Heart right ventricle (tissue), 16 donors: ENCODE measurements around the gene BTBD9. TPM values are rescaled to one million over a fixed set of nuclear protein-coding genes. Genes with fewer than 3 reads are reported as not detected.

ENCODE experiments used
- ATAC-seq, 8 donors: fragments of 200-7000 bp; cut with Tn5 transposase; one replicate each; pipeline ENCODE4 v1.9.1; 2020; ENCODE audit warnings: mild to moderate bottlenecking in 8 of 8, moderate library complexity in 8 of 8, moderate number of reproducible peaks in 1 of 8
- DNase-seq, 2 donors: peaks; one replicate each; pipeline ENCODE4 v3.0.0-alpha.2; 2020
- H3K27ac ChIP-seq, 10 donors: fragments of 200-600 bp; sonication (generic) in 2 of 10; one replicate each; pipeline versions ENCODE4 v1.5.0 to v1.8.0; 2020 to 2022; ENCODE audit warnings: mild to moderate bottlenecking in 3 of 10
- H3K27me3 ChIP-seq, 7 donors: fragments of 200-600 bp; one replicate each; pipeline ENCODE4 v1.8.0; 2021 to 2022; ENCODE audit warnings: mild to moderate bottlenecking in 2 of 7
- H3K36me3 ChIP-seq, 9 donors: fragments of 200-600 bp; sonication (generic) in 1 of 9; one replicate each; pipeline versions ENCODE4 v1.5.0 to v1.8.0; 2020 to 2022; ENCODE audit warnings: mild to moderate bottlenecking in 2 of 9
- H3K4me1 ChIP-seq, 9 donors: fragments of 200-600 bp; sonication (generic) in 1 of 9; one replicate each; pipeline versions ENCODE4 v1.5.0 to v1.8.0; 2020 to 2022; ENCODE audit warnings: mild to moderate bottlenecking in 4 of 9
- H3K4me3 ChIP-seq, 10 donors: fragments of 200-600 bp; sonication (generic) in 2 of 10; one replicate each; pipeline versions ENCODE4 v1.5.0 to v1.8.0; 2020 to 2022; ENCODE audit warnings: mild to moderate bottlenecking in 7 of 10, moderate library complexity in 2 of 10
- H3K9me3 ChIP-seq, 11 donors: fragments of 200-600 bp in 10 of 11; sonication (generic) in 2 of 11; one replicate each; pipeline versions ENCODE4 v1.5.0 to v1.8.0; 2013 to 2022; ENCODE audit warnings: mild to moderate bottlenecking in 2 of 11, control low read depth in 1 of 11, moderate library complexity in 1 of 11
- WGBS, 2 donors: extraction: QIAGEN DNeasy Blood & Tissue Kit; methylation state at CpG; one replicate each; pipeline ENCODE4 v1.1.7; 2013; ENCODE audit warnings: inconsistent platforms in 1 of 2; 5-methylcytosine and 5-hydroxymethylcytosine counted together
- intact Hi-C, 10 donors: fragments of 100-400 bp; cut with DNase I; formaldehyde crosslinking; loops; one replicate each; pipeline versions ENCODE4 v1.11.1 to v1.14.2; 2022
- polyA plus RNA-seq, 2 donors: library from polyadenylated mRNA; stranded (reverse); fragments of 200-250 nt; gene quantifications; one replicate each; pipeline ENCODE4 v1.2.3, GENCODE V29; 2013
- total RNA-seq, 10 donors: library from RNA; stranded (reverse); fragmentation: NEBNext Ultra II Directional in 3 of 10; extraction: Animal tissue kit (Norgen Biotek cat#: 25700) in 3 of 10; gene quantifications; one replicate each; pipeline versions ENCODE4 v1.2.1 to v1.2.4, GENCODE V29; 2021 to 2023
- TF ChIP-seq, protein P1 (sequence below), 9 donors: fragments of 200-600 bp; sonication (generic) in 2 of 9; IDR thresholded peaks; one replicate each; pipeline versions ENCODE4 v1.5.0 to v1.8.0; 2021 to 2022; ENCODE audit warnings: antibody characterized with exemption in 9 of 9, mild to moderate bottlenecking in 5 of 9, moderate library complexity in 1 of 9
- donor health status: Arrhythmogenic right ventricular cardiomyopathy.
- donor health status: ischemic (EF 13 %, LVEDD 7.1; RV severe dilation, severe dysfunction).
- donor health status: healthy with polysubstance abuse.
- donor health status: DM: no; HTN: yes; CAD: no.
- donor health status: DM: no; HTN: no; CAD: no.
- donor health status: ischemic (EF 25% LVEDD 6.9; RV normal size, moderate dysfunction).
- donor health status: ischemic (EF 25% LVEDD 5.7; RV mildly dilated, moderate dysfunction).
- donor health status: healthy.
- donor health status: DM: yes; HTN: yes; CAD: no.
- donor health status: Ischemic cardiomyopathy.
- donor health status: ischemic (EF 35%, LVEDD 5.7; RV mildly dilated, moderate dysfunction).
- donor health status: nonischemic (EF 11% LVEDD 7.7; RV severe dilation, severe dysfunction).
- donor health status: DM: yes; HTN: yes; CAD: no.
- donor health status: PGD.
- donor health status: ischemic (EF 29% LVEDD 5.4; RV normal size, mild dysfunction).
- donor health status: nonischemic (EF 23%, LVEDD 6.1; RV moderate dilation, normal function).

Gene BTBD9
- total and polyA plus RNA-seq, 12 donors, result 4.2 to 27.7 (median 18.3) TPM

DNA sequence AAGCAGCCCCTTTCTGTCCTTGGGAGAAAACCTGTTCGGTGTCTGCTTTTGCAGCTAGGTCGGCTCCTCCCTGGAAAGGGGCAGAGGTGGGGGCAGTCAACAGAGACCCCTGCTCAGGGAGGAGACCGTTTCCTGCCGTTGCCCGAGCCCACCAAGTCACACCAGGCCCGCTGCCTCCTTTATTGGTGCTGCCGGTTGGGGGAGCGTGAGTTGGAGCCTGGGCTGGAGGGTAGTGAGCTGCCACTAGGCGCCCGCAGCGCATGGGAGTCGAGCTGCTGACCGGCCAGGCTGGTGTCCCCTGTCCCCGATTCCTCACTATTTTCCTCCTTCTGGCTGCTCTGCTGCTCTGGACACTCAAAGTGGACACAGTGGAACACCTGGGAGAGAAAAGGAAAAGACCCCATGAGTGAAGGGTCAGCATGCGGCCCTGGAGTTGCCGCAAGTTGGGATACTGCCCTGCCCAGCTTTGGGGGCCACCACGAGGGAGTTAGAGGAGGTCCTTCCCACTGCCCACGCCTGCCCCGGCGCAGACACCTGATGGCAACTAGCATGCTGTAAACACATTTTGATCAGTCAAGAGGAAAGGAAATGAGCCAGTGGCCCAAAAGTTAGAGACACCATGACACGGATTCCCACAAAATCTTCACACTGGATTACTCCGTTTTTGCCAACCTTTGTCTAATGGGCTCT, 464.8 kb downstream of the BTBD9 start:
- 96 to 97% methylated on average over 22 of the region's 22 CpGs for WGBS, 2 donors
- H3K4me3 ChIP-seq, result no peak overlapping the region
- peaks cover 0 to 18% (median 0%) of the 10 kb centered on the region in 9 donors for H3K36me3 ChIP-seq
- no peaks in the 10 kb centered on the region for H3K27me3 ChIP-seq
- ATAC-seq (no peak), DNase-seq (no peak)
- intact Hi-C loops, result no loop called here
- TF ChIP-seq, protein P1, sequence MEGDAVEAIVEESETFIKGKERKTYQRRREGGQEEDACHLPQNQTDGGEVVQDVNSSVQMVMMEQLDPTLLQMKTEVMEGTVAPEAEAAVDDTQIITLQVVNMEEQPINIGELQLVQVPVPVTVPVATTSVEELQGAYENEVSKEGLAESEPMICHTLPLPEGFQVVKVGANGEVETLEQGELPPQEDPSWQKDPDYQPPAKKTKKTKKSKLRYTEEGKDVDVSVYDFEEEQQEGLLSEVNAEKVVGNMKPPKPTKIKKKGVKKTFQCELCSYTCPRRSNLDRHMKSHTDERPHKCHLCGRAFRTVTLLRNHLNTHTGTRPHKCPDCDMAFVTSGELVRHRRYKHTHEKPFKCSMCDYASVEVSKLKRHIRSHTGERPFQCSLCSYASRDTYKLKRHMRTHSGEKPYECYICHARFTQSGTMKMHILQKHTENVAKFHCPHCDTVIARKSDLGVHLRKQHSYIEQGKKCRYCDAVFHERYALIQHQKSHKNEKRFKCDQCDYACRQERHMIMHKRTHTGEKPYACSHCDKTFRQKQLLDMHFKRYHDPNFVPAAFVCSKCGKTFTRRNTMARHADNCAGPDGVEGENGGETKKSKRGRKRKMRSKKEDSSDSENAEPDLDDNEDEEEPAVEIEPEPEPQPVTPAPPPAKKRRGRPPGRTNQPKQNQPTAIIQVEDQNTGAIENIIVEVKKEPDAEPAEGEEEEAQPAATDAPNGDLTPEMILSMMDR (IDR thresholded peaks at IDR 0.05), result no peak
- peaks cover 0 to 7% (median 0%) of the 10 kb centered on the region in 9 donors for H3K4me1 ChIP-seq
- H3K9me3 ChIP-seq, result no peaks in the 10 kb centered on the region
- H3K27ac ChIP-seq, result no peak overlapping the region

- Histone ChIP-seq H3K27ac (no peak overlapping the region), H3K36me3 (peaks cover 0 to 18% (median 0%) of the 10 kb centered on the region in 9 donors), H3K9me3 (no peaks in the 10 kb centered on the region), H3K4me1 (peaks cover 0 to 7% (median 0%) of the 10 kb centered on the region in 9 donors), H3K27me3 (no peaks in the 10 kb centered on the region), H3K4me3 (no peak overlapping the region)
- DNase-seq, result no peak
- WGBS, 2 donors, result 96 to 97% methylated on average over 8 of the region's 8 CpGs
- TF ChIP-seq, protein P1 (IDR thresholded peaks at IDR 0.05), result no peak
- no peak for ATAC-seq
- intact Hi-C loops, result no loop called here
These were observed 465.4 kb downstream of the BTBD9 start for GRCh38 chr6:38174315-38174714.

DNA sequence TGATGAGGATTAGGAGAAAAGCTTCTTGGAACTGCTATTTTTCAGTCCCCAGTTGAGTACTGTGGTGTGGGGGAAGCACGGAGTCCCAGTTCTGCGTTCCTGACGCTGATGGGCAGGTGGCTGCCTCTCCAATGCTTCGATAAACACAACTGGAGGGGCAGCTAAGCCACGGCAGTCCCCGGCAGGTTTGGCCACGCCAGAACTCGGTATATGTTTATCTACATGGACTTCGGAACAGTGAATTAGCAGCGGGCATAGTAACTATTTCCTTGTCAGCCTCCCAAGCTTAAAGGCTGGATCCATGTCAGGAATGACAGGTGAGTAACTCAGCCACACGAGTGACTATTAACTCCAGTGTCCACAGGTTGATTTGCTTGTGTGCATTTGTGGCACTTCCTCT, 465.8 kb downstream of the BTBD9 start:
- H3K36me3 ChIP-seq, result peaks cover 0 to 18% (median 0%) of the 10 kb centered on the region in 9 donors
- no peak for DNase-seq
- WGBS, 2 donors, result 96 to 97% methylated on average over 11 of the region's 11 CpGs
- TF ChIP-seq, protein P1 (IDR thresholded peaks at IDR 0.05), result no peak
- peaks cover 0 to 7% (median 0%) of the 10 kb centered on the region in 9 donors for H3K4me1 ChIP-seq
- no peak overlapping the region for H3K27ac ChIP-seq
- no peaks in the 10 kb centered on the region for H3K27me3 ChIP-seq
- no peaks in the 10 kb centered on the region for H3K9me3 ChIP-seq
- intact Hi-C loops, result no loop called here
- no peak overlapping the region for H3K4me3 ChIP-seq
- no peak for ATAC-seq

DNA sequence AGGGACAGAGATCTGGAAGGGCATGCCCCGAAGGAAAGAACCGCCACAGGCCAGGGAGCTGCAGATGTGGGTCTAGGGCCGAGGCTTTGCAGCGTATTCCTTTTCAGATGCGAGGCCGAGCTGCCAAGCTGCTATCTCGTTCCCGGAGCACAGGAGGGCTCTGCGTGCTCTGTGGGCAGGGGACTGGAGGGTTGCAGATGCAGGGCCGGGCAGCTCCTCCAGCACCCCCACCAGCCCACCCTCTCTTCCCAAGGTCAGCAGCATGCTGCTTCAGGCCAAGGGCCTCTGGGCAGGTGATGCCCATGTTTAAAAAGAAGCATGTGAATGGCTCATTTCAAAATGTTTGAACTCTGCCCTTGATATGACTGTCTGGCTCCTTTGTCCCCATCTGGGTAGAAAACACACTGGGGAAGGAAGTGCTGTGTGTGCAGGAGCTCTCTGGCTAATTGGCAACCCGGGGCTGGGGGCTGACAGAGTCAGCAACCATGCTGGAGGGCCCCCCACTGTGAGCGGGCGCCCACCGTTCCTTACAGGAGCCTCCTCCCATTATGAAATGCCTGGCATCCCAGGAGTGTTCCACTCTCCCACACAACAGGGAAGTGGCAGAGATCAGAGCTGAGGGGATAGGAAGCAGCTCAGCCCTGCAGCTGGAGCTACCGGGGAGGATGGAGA, 466.9 kb downstream of the BTBD9 start:
- WGBS, 2 donors, result 76 to 80% methylated on average over 15 of the region's 15 CpGs
- Histone ChIP-seq H3K27ac (no peak overlapping the region), H3K9me3 (no peaks in the 10 kb centered on the region), H3K36me3 (peaks cover 0 to 18% (median 0%) of the 10 kb centered on the region in 9 donors), H3K4me1 (peaks cover 0 to 7% (median 0%) of the 10 kb centered on the region in 9 donors), H3K4me3 (no peak overlapping the region), H3K27me3 (no peaks in the 10 kb centered on the region)
- ATAC-seq (no peak), DNase-seq (no peak)
- TF ChIP-seq, protein P1 (IDR thresholded peaks at IDR 0.05), result no peak
- intact Hi-C loops, result no loop called here
